22Rv1 (cell line): ENCODE results near the gene ABHD11.

Experiments used
- H3K27ac ChIP-seq: fragments of 450-650 bp; 2 replicates; pipeline ENCODE4 v1.5.1; 2017
- ZFX ChIP-seq: fragments of 450-650 bp; IDR thresholded peaks from 2 replicates; pipeline ENCODE4 v1.6.1; 2017; ENCODE audit warnings: antibody characterized with exemption, borderline replicate concordance
- TF ChIP-seq, protein P1 (sequence below): fragments of 450-650 bp; IDR thresholded peaks from 2 replicates; pipeline ENCODE4 v1.5.1; 2017; ENCODE audit warnings: mild to moderate bottlenecking

ABHD11 gene

DNA sequence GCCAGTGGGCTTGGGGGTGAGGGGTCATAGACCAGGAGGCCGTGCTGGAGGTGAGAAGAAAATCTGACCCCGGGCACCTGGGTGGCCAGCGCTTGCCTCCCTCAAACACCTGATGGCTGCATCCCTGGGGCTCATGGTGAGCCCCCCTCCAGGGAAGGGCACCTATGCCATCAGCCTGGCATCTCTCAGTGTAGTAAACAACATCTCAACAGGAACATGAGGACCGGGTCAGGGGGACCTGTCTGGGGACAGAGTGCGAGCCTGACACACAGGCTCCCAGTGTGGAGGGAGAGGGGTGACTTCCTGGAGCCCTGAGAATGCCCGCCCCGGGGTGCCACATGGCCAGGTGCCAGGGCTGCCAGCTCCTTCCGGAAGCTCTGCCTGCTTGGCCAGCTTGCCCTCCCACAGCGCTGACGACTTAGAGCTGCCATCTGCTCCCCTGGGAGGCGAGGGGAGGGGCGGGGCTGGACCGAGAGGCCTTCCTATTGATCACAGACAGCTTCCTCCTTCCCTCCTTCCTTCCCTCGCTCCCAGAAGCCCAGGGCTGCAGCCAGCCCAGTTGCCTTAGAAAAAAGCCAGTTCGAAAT, 31.5 kb downstream of the ABHD11 start:
- no peak overlapping the region for H3K27ac ChIP-seq

DNA sequence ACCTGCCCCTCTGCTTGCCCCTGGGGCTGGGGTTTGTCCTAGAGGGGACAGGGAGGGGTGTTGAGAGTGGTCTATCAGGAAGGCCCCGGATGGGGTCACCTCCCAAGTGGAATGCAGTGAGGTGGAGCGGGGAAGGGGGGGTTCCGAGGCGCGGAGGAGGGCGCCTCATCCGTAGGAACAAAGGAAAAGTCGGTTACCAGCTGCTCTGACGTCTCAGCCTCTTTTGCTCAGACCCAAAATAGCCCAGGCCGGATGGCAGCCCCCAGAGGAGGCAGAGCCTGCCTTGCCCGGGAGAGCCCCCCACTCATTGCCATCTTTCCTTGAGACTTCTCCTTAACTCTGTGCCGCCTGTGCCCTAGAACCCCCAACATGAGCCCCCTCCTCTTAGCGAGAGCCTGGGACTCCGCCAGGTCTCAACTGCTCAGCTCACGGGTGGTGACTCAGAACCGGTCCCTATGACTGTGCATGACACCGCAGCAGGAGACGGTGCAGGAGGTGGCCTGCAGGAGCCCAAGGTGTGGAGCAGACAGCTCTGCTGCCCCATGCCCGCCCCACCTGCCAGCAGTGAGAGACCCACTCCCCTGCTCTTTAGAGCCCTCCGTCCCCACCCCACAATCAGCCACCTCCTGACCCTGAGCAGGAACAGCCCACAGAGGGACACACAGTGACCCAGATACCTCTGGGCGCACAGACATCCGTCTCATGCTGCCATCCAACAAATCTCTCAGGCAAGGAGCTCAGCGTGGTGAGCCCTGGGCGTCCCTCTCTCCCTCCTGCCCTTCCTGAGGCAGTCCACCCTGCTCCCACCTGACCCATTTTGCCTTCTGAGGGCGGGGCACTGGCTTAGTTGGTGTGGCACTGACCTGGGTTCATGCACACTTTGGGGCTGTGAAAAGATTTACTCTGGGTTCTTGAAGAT, 32.2 kb downstream of the ABHD11 start:
- TF ChIP-seq, protein P1, sequence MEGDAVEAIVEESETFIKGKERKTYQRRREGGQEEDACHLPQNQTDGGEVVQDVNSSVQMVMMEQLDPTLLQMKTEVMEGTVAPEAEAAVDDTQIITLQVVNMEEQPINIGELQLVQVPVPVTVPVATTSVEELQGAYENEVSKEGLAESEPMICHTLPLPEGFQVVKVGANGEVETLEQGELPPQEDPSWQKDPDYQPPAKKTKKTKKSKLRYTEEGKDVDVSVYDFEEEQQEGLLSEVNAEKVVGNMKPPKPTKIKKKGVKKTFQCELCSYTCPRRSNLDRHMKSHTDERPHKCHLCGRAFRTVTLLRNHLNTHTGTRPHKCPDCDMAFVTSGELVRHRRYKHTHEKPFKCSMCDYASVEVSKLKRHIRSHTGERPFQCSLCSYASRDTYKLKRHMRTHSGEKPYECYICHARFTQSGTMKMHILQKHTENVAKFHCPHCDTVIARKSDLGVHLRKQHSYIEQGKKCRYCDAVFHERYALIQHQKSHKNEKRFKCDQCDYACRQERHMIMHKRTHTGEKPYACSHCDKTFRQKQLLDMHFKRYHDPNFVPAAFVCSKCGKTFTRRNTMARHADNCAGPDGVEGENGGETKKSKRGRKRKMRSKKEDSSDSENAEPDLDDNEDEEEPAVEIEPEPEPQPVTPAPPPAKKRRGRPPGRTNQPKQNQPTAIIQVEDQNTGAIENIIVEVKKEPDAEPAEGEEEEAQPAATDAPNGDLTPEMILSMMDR = no peak
- no peak for TF ChIP-seq ZFX
- H3K27ac ChIP-seq = no peak overlapping the region

More for the DNA sequence above, 31.5 kb downstream of the ABHD11 start:
- TF ChIP-seq ZFX = no peak
- TF ChIP-seq, protein P1 = no peak

DNA sequence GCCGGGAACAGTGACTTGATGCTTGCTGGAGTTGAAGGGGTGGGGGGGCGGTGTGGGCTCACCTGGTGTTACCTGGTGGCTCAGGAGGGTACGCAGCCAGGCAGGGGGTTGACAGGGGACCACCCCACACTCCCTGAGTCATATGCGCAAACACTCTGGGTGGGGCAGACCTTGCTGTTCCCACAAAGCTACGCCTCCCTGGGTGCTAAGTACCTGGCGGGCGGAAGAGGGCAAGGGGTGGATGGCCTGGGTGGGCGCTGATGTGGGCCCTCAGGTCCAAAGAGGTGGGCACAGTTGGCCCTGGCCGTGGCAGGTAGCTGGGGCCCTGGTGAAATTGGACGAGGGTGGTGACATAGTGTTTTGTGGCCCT, 33.1 kb downstream of the ABHD11 start:
- no peak overlapping the region for H3K27ac ChIP-seq

DNA sequence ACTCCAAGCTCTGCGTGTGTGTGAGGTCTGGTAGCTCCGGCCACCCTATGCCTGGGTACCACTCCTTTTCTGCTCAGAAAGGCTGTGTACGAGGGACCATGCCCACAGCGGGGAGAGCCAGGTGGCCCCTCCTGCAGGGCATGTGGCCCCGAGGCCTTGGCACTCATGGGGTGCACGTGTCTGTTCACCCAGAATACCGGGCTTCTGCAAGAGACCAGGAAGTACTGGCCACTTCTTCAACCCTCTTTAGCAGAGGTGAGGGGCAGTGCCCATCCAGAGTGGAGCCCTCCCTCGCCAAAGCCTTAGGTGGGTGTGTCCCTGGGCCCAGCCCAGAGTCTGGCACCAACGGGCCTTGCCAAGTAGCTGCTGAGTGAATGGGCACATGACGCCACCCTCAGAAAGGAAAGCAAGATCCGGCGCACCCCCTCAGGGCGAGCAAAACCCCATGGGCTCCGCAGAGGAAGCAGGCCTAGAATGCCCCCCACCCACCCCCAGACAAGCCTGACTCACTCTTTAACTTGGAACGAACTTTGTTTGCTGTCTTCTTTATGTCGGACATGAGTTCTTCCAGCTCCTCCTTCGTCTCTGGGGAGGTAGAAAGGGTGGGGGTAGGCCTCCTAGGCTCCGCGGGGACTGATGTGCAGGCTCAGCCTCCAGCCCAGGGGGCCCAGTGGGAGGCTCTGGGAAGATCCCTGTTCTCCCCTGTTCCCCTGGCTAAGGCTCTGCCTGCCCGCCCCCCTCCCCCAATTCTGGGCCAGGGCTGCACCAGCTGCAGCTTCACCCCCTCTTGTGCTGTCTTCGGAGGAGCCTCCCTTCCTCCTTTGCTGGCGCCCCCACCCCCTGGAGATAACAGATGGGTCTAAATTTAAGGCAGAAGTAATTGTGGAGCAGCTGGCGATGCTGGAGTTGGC, 33.7 kb downstream of the ABHD11 start:
- TF ChIP-seq, protein P1 = no peak
- TF ChIP-seq ZFX = no peak
- H3K27ac ChIP-seq = peak overlapping the region; percentile 69

More for the DNA sequence above, 33.1 kb downstream of the ABHD11 start:
- TF ChIP-seq ZFX = no peak
- TF ChIP-seq, protein P1 = no peak

DNA sequence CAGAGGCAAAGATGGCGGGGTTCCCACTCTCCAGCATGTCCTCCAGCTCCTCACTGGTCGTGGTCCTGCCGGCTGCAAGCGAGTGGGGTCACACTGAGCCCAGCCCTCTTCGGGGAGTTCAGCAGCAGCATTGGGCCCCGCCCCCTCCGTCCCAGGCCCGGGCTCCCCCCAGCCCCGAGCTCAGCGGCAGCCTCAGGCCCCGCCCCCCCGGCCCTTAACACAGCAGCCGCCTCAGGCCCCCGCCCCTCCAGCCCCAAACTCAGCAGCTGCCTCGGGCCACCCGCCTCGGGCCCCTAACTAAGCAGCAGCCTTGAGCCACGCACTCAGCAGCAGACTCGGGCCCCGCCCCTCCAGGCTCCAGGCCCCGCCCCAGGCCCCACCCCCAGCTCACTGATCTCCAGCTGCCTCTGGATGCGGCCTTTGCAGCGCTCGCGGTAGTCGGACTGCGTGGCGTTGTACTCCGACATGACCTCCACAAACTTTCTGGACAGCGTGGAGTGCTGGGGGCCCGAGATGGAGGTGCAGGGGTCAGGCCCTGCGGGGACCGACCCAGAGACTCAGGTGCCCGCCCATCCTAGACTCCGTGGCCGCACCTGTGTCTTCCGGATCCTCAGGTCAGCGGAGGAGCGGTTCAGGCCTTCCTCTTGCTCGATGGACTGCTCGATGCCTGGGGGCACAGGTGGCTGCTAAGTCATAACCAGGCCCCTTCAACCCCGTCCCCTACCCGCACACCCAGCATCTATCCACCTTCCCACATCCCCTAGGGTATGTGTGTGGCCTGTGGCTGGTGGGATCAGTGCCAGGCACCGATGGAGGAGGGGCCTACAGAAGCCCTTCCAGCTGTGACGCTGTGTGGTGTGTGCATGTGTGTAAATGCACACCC, 34.6 kb downstream of the ABHD11 start:
- TF ChIP-seq, protein P1 = no peak
- no peak for TF ChIP-seq ZFX
- peak overlapping the region; percentile 69 for H3K27ac ChIP-seq

DNA sequence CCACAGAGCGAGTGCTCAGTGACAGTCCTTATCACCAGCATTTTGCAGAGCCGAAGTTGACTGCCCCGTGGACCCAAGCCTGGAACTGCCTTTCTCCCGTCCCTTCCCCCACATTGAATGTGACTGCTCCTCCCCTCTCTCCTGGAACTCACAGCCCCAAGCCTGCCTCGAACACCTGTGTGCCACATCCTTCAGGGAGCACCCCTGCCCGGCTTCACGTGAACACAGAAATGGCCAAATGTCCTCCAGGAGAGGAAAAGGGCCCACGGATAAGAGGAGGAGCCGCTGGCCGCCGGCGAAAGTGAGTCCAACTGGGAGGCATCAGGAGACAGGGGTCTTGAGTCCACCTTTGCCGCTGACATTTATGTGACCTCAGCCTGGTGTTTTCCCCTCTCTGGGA, 35.4 kb downstream of the ABHD11 start:
- TF ChIP-seq, protein P1 = no peak
- no peak for TF ChIP-seq ZFX
- no peak overlapping the region for H3K27ac ChIP-seq
